G401 (cell line): ENCODE results near the gene PPAN. TPM values are rescaled to one million over a fixed set of nuclear protein-coding genes. Genes with fewer than 3 reads are reported as not detected.
A peak's percentile ranks its signal among the peaks of the same experiment; 100 is the strongest.

Experiments
- DNase-seq: peaks from one replicate; pipeline ENCODE4 v3.0.0-alpha.2; 2015; ENCODE audit warnings: low spot score
- in situ Hi-C: cut with HindIII; loops from 2 replicates; pipeline ENCODE4 v1.10.0; 2016; ENCODE audit warnings: low sequenced_read_pairs, mixed read lengths
- total RNA-seq: library from RNA; depleted of rRNA; stranded (reverse); fragments of >200 nt; shearing (Covaris generic); gene quantifications from 2 replicates; pipeline ENCODE4 v1.2.3, GENCODE V29; 2014

PPAN gene
- total RNA-seq, 1 experiment from 2014 or later: 77.4 TPM

DNA sequence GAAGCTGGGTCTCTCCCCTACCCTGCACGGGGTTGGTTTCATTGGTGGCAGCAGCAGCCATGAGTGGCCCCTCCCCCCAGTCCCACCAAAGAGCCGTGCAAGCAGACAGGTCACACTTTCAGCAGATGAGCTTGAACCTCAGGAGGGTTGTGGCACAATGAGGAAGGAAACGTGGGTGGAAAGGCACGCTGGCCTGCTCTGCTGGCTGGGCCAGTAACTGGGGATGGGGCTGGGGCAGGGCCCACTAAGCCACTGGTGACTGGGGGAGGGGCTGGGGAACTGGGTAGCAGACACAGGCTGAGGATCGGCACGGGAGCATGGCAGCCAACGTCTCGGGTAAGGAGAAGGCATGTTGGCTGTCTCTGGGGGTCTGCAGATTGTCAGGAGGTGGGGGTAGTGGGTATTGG is 5.2 kb downstream of the PPAN start, which contains the start of gene P2RY11:
P2RY11 (plus strand) TSS at position 289 of the 407 bp plus-strand sequence; CDS start at position 318, 29 bp downstream.
- in situ Hi-C loops: no loop called here
- DNase-seq: no peak

DNA sequence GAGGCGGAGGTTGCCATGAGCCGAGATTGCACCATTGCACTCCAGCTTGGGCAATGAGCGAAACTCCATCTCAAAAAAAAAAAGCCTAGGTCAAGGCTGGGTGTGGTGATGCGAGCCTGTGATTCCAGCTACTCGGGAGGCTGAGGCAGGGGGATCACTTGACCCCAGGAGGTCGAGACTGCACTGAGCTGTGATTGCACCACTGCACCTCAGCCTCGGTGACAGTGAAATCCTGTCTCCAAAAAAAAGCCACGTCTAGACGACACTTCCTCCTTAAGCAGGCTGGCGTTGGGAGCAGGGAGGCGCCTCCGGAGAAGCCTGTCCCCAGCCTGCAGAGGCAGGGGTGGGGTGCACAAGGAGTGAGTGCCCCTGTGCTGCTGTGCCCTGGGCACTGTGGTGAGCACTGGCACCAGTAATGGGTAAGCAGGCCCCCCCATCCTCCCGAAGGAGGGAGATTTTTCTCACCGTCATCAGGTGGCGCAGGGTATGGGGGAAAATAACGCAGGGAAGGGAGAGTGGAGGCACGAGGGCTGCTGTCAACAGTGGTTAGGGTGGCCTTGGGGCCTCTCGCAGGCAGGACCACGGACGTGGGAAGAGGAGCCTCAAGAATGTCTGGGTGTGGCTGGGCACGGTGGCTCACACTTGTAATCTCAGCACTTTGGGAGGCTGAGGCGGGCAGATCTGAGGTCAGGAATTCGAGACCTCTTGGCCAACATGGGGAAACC is 6.0 kb downstream of the PPAN start:
- in situ Hi-C loops: no loop called here
- no peak for DNase-seq

DNA sequence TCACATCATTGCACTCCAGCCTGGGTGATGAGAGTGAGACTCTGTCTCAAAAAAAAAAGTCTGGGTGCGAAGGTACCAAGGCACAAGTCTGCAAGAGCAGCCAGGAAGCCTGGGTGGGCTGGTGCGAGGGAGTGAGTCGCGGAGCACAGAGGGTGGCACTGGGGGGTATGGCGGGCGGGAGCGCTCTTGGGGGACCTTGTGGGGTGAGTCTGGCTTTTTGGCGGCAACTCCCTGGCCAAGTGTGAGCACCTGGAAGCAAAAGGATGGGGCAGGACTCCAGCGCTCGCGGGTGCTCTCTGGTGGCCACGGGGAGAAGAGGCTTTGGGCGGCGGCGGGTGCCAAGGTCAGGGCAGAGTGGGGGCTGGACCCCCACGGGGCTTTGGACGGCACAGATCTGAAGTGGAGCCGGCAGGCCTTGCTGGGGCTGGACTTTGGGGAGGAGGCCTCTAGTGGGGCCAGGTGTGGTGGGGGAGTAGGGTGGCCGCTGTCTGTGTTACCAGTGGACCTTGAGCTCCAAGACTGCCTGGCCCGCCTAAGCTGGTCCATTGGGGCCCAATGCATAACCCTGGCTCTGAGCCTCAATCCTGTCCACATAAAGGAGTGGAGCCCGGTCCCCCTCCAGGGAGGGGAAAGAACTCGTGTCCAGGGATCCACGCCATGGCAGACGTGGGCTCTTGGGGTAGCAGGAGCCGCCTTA is 6.9 kb downstream of the PPAN start:
- peak; percentile 40 for DNase-seq
- in situ Hi-C loops: no loop called here

DNA sequence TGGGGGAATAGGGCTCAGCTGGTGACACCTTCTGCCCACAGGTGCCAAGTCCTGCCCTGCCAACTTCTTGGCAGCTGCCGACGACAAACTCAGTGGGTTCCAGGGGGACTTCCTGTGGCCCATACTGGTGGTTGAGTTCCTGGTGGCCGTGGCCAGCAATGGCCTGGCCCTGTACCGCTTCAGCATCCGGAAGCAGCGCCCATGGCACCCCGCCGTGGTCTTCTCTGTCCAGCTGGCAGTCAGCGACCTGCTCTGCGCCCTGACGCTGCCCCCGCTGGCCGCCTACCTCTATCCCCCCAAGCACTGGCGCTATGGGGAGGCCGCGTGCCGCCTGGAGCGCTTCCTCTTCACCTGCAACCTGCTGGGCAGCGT is 7.4 kb downstream of the PPAN start:
- in situ Hi-C loops: no loop called here
- no peak for DNase-seq

DNA sequence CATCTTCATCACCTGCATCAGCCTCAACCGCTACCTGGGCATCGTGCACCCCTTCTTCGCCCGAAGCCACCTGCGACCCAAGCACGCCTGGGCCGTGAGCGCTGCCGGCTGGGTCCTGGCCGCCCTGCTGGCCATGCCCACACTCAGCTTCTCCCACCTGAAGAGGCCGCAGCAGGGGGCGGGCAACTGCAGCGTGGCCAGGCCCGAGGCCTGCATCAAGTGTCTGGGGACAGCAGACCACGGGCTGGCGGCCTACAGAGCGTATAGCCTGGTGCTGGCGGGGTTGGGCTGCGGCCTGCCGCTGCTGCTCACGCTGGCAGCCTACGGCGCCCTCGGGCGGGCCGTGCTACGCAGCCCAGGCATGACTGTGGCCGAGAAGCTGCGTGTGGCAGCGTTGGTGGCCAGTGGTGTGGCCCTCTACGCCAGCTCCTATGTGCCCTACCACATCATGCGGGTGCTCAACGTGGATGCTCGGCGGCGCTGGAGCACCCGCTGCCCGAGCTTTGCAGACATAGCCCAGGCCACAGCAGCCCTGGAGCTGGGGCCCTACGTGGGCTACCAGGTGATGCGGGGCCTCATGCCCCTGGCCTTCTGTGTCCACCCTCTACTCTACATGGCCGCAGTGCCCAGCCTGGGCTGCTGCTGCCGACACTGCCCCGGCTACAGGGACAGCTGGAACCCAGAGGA is 7.9 kb downstream of the PPAN start:
- DNase-seq: no peak
- in situ Hi-C loops: no loop called here

DNA sequence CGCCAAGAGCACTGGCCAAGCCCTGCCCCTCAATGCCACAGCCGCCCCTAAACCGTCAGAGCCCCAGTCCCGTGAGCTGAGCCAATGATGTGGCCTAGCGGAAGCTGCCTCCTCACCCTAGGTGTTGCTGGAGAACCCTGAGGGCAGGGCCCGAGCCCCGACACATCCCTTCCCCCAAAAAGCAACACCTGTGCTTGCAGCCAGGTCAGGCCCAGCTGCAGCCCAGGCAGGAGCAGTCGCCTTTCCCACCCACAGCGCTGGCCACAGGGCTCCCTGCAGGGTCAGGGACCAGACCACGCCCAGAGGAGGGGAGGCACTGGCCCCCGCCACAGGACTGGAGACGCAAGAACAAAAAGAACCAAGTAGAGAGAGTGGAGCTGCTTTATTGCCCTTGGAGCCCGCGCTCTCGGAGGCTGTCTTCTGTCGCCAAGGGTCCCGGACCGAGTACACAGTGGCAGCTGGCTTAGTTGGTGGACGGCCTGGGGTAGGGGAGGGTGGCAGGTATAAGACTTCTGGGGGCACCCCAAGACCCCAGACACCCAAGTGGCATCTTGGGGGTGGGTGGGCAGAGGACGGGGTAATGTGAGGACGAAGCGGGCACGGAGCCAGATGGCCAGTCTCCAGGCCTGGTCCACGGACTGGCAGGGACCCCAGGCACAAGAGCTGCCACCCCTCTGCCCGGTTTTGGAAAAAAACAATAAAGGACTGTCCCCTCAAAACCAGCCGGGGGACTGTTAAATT is 8.7 kb downstream of the PPAN start:
- in situ Hi-C loops: no loop called here
- DNase-seq: no peak

DNA sequence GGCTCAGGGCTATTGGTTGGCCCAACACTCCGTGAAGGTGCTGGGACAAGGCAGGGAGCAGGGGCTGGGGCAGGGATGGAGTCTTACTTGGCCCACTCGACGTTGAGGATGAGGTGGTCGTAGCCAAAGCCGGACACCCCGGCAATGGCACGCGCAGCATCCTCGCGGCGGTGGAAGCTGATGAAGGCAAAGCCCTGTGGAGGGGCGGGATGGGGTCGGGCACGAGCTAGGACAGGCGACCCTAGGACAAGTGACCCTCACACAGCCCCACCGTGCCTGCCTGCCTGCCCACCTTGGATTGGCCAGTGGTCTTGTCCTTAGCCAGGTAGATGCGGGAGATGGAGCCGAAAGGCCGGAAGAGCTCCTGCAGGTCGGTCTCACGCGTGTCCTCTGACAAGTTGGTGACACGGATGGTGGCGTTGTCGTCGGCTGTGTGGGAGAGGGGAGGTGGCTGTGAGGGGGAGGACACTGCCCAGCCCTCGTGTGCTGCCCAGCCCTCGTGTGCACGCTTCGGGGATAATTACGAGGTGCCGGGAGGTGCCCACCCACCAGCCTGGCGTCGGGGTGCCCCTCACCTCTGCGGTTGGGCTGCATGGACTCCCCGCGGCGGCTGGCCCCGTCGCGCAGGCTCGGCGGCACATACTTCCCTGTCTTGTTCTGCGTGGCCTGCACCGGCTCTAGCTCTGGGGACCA is 9.4 kb downstream of the PPAN start:
- no peak for DNase-seq
- in situ Hi-C loops: no loop called here

DNA sequence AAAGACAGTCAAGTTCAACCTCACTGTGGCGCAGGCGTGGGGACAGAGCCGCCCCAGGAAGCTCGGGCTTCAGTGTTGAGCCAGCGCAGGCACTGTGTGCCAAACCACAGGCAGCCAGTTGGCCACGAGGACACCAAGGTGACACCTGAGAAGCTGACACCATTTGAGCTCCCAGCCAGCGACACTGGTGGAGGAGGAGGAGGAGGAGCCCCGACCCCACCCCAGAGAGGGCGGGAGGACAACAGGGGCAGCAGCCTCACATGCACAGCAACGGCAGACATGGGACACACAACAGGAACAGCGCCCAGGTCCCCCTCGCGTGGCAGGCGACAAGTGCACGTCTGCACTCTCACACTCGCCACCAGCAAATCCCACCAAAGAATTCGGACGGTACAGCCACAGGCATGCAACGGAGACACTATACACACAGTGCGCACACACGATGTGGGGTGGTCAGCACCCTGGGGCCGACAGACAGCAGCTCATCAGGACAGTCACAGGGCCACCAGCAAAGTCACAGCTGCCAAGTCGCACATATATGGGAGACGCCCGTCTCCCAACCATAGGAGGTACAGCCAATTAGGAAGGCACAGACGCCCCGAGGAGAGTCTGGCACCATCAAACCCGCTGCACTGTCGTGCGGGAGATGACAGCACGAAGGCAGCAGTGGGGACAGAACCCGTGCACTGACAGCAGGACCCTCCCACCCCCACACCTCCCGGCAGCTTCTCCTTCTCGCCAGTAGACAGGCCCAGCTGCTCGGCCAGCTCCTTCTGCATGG is 10.1 kb downstream of the PPAN start:
- no peak for DNase-seq
- in situ Hi-C loops: no loop called here

DNA sequence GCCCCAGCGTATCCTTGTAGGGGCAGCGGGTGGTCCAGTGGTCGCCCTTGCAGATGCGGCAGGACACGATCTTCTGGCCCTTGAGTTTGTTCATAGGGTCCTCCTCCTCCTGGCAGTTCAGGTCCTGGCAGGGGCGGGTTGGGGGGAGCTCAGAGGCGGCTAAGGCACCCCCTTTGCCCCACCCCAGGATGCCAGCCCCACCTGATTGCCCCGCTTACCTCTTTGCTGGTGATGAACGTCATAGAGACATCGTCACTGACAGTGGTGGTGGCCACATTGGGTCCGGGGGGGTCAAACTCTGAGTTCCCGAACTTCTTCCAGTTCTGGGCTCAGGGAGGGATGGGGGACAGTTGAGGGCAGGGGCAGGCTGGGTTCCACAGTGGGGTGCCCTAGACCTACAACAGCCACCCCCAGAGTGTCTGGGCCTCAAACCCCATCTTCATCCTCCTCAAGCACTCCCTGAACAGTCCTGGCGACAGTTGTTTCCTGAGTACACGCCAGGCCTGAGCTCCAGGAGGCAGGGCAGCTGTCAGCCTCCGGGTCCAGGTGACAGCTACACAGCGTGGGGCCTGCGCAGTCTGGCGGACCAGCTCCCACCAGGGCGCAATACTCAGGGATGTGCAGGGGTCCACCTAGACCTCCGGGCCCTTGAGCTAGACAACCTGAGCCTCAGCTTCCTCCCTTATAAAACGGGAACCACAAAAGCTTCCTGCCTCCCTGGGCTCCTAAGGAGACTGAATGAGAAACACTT is 10.9 kb downstream of the PPAN start:
- in situ Hi-C loops: no loop called here
- DNase-seq: no peak

DNA sequence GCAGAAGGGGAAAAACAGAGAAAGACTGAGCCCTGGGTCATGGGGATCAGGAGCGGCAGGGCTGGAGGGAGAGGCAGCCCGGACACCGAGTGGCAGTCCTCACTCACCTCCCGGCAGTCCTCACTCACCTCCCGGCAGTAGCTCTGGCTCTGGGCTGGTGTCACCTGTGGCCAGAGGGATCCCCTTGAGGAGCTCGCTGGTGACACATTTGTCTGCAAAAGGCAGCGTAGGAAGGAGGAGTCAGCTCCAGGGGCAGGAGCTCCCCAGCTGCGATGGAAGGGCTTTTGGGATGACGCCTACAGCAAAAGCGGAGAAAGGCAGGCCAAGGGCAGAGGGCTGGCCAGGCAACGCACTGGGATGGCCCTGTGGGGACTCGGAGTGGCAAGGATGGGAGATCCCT is 12.8 kb downstream of the PPAN start:
- in situ Hi-C loops: no loop called here
- DNase-seq: no peak

DNA sequence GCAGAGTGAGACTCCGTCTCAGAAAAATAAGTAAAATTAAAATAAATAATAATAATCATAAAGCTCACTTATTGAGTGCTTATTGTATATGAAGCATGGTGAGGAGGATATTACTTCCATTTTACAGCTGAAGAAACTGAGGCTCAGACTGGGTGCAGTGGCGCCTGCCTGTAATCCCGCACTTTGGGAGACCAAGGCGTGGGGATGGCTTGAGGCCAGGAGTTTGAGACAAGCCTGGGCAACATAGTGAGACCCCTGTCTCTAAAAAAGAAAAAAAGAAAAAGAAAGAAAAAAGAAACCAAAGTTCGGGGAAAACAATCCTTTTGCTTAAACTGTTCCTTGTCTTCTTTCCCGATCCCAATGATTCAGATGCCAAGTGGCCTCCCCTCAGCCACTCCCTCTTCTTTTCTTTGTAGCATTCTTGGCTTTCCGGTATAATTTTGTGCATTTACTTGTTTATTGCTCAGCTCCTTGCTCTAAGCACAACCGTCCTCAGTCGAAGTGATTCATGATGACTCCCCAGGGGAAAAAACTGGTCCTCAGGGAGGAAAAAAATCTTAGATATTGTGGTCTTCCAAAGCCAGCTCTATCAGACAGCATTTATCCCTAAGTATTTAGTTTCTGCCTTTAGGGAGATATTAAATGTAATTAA is 14.5 kb downstream of the PPAN start:
- no peak for DNase-seq
- in situ Hi-C loops: no loop called here

DNA sequence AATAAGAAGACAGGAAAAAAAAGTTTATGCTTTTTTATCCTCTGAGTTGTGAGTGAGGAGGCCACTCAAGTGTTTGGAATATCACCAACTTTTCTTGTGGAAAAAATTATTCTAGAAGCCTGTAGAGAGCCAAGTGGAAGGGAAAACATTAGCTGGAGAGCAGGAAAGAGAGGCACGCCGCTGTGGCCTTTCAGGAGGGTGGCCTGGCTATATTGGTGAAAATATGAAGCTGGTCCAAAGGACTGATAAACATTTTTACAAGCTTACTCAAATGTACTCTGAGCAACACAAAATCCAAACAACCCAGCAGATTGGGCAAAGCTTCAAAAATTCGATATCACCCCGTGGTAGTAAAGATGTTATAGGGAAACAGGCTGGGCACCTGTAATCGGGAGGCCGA is 15.9 kb downstream of the PPAN start:
- no peak for DNase-seq
- in situ Hi-C loops: no loop called here

DNA sequence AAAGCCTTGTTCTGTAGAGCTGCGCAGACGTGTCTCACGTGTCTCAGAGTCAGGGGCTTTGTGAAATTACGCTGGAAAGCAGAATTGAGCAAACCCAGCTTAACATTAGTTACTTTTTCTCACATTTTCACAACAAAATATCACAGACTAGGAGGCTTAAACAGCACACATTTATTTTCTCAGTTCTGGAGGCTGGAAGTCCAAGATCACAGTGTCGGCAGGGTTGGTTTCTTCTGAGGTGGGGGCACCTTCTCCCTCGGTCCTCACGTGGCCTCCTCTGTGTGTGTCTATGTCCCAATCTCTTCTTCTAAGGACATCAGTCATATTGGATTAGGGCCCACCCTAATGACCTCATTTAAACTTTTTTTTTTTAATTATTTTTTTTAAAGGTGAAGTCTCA is 18.3 kb downstream of the PPAN start:
- no peak for DNase-seq
- in situ Hi-C loops: no loop called here

DNA sequence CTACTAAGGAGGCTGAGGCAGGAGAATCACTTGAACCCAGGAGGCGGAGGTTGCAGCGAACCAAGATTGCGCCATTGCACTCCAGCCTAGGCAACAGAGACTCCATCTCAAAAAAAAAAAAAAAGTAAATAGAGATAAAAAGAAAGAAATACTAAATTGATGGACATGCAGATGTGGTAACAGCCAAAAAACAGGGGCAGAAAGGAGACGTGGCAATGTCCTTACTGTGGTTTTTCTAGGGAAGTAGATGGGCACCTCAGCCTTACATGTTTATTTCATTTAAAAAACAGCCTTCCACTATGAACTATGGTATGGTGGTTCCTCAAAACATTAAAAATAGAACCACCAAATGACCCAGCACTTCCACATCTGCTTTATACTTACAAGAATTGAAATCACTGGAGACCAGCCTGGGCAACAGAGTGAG is 20.1 kb downstream of the PPAN start:
- in situ Hi-C loops: no loop called here
- no peak for DNase-seq

DNA sequence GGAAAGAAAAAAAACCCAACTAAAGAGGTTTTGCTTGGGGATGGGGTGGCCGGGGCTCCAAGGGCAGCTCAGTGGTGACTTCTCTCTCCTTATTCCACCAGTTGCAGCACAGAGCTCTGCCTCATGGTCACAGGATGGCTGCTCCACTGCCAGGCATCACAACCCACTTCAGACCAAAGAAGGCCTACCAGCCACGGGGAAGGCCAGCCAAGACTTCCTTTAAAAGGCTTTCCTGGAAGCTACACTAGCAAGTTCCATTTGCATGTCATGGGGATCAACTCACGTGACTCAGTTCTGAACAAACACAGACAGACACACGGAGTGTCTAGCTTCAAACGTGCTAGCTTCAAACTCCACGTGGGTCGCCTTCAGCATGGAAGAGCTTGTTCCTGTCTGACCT is 26.7 kb downstream of the PPAN start:
- DNase-seq: no peak
- in situ Hi-C loops: no loop called here

DNA sequence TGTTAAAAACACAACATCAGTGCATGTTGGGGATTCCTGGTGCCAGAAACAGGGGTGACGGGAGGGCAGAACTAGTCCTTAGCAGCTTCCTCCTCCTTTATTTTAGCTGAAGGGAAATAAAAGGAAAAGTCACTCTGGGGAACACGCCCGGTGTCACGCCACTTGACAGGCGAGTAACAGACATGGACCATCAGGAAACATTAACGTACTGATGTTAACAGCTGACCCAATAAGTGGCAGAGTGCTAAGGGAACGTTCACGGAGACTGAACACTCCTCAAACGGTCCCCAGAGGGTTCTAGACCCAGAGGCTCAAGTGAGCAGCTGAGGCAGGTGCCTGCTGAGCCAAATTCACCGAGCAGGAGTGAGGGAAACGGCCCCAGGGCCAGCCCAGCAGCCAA is 27.4 kb downstream of the PPAN start:
- in situ Hi-C loops: no loop called here
- DNase-seq: no peak

DNA sequence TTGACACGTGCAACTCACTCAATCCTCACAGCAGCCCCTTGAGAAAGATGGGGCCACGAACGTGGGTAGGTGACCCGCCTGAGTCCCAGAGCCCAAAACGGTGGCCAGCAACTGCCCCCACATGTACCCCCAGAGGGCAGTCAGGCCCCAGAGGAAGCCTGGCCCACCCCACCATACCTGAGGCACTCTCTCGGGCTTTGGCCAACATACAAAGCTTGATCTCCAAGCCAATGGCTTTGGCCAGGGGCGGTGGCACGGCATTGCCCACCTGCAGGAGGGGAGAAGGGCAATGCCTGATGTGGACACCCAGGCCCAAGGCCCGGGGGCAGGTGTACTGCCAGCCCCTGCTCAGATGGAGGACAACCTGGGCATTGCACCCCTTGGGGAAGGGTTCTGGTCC is 27.9 kb downstream of the PPAN start:
- in situ Hi-C loops: no loop called here
- no peak for DNase-seq
